HCT116 (cell line): ENCODE measurements around the gene MAML1.

Source experiments
- CEBPB ChIP-seq: IDR thresholded peaks from 2 replicates; pipeline ENCODE4 v1.6.1; 2012; ENCODE audit warnings: low read depth
- CTCF ChIP-seq, 3 experiments: fragments of 200-600 bp in 1 of 3; sonication (generic) in 1 of 3; IDR thresholded peaks in 2 of 3; conservative IDR thresholded peaks in 1 of 3; 2 replicates each; pipeline ENCODE4 v1.5.1; 2012 to 2017; ENCODE audit warnings: low read depth in 2 of 3, low read length in 2 of 3, antibody characterized with exemption in 1 of 3, borderline replicate concordance in 1 of 3, control low read depth in 1 of 3, mild to moderate bottlenecking in 1 of 3, mixed read lengths in 1 of 3, mixed run types in 1 of 3, moderate library complexity in 1 of 3; ENCODE audit not compliant: insufficient read depth in 1 of 3
- EZH2 ChIP-seq: fragments of 200-600 bp; sonication (generic); IDR thresholded peaks from 2 replicates; pipeline ENCODE4 v1.6.1; 2017; ENCODE audit warnings: antibody characterized with exemption, mixed run types
- JUND ChIP-seq: IDR thresholded peaks from 2 replicates; pipeline ENCODE4 v1.6.1; 2012
- POLR2A ChIP-seq: IDR thresholded peaks from 2 replicates; pipeline ENCODE4 v1.7.0; 2011; ENCODE audit warnings: borderline replicate concordance; ENCODE audit not compliant: insufficient read depth, insufficient read length; ENCODE audit errors: extremely low read depth
- POLR2AphosphoS5 ChIP-seq: IDR thresholded peaks from 2 replicates; pipeline ENCODE4 v1.6.1; 2011; ENCODE audit warnings: mild to moderate bottlenecking, low read depth, low read length, moderate library complexity
- RAD21 ChIP-seq: IDR thresholded peaks from 2 replicates; pipeline ENCODE4 v1.6.1; 2012; ENCODE audit warnings: low read depth, mild to moderate bottlenecking
- REST ChIP-seq: IDR thresholded peaks from 2 replicates; pipeline ENCODE4 v1.6.1; 2012; ENCODE audit warnings: low read depth
- SP1 ChIP-seq: IDR thresholded peaks from 2 replicates; pipeline ENCODE4 v1.6.1; 2012; ENCODE audit warnings: low read depth
- TCF7L2 ChIP-seq: IDR thresholded peaks from 2 replicates; pipeline ENCODE4 v1.7.0; 2011; ENCODE audit warnings: borderline replicate concordance, inconsistent platforms; ENCODE audit not compliant: insufficient read depth, insufficient read length; ENCODE audit errors: extremely low read depth
- ZBTB33 ChIP-seq: IDR thresholded peaks from 2 replicates; pipeline ENCODE4 v1.6.1; 2011; ENCODE audit warnings: mild to moderate bottlenecking, low read length, moderate library complexity; ENCODE audit not compliant: insufficient replicate concordance; ENCODE audit errors: extremely low read depth
- ZFX ChIP-seq: fragments of 450-650 bp; IDR thresholded peaks from 2 replicates; pipeline ENCODE4 v1.6.1; 2017
- ZNF274 ChIP-seq: fragments of 200-500 bp; sonication (Bioruptor generic); IDR thresholded peaks from 2 replicates; pipeline ENCODE4 v1.6.1; 2014; ENCODE audit warnings: mild to moderate bottlenecking, low read depth, low read length, inconsistent platforms

GRCh38 chr5:179769796-179770195 is 37.2 kb downstream of the MAML1 start:
- no peak for TF ChIP-seq REST
- TF ChIP-seq CTCF (IDR thresholded peaks at IDR 0.05 in 2 of 3, conservative IDR thresholded peaks at IDR 0.05 in 1 of 3; ENCODE audit: borderline replicate concordance in 1 of 3, insufficient read depth in 1 of 3, low read depth in 2 of 3, low read length in 2 of 3): no peak
- no peak for TF ChIP-seq CEBPB
- TF ChIP-seq EZH2: no peak
- TF ChIP-seq POLR2AphosphoS5: no peak
- no peak for TF ChIP-seq ZFX
- TF ChIP-seq JUND: no peak
- no peak for TF ChIP-seq ZNF274
- TF ChIP-seq TCF7L2: no peak
- no peak for TF ChIP-seq ZBTB33
- TF ChIP-seq SP1: no peak
- no peak for TF ChIP-seq POLR2A
- no peak for TF ChIP-seq RAD21
